CD4-positive, alpha-beta T cell treated with Interleukin-1 beta for 1 hour (primary cell): ENCODE measurements around the gene ANKRD42.

Experiments
- DNase-seq, 2 donors: peaks; one replicate each; pipeline ENCODE4 v3.0.0-alpha.2; 2020 to 2022

The ANKRD42 gene

GRCh38 chr11:83294208-83294607, 100.7 kb downstream of the ANKRD42 start:
- DNase-seq: no peak
